WTC11 (cell line): ENCODE results near the gene FOXG1. TPM values are rescaled to one million over a fixed set of nuclear protein-coding genes. Genes with fewer than 3 reads are reported as not detected.

Experiments
- ATAC-seq: fragments of 200-7000 bp; cut with Tn5 transposase; 2 replicates; pipeline ENCODE4 v1.10.0; 2021; ENCODE audit warnings: mild to moderate bottlenecking, moderate library complexity
- CTCF ChIA-PET: fragments of 300-600 bp; sonication (Branson Sonifier 250); formaldehyde crosslinking; loops from one replicate; lab custom pipeline; 2021; ENCODE audit warnings: antibody characterized with exemption; lab: Charles Lee
- POLR2A ChIA-PET: fragments of 350-600 bp; sonication (Branson Sonifier 250); formaldehyde crosslinking; loops from one replicate; lab custom pipeline; 2021; ENCODE audit warnings: antibody characterized with exemption; lab: Charles Lee
- DNase-seq: peaks from one replicate; pipeline ENCODE4 v3.0.0; 2021; ENCODE audit warnings: low spot score
- H3K27ac Mint-ChIP-seq: 2 replicates; pipeline ENCODE4 v1.8.0; 2021; ENCODE audit warnings: mixed read lengths
- H3K27me3 Mint-ChIP-seq: 2 replicates; pipeline ENCODE4 v1.8.0; 2021; ENCODE audit warnings: low read depth, mild to moderate bottlenecking, moderate library complexity, mixed read lengths
- H3K36me3 Mint-ChIP-seq: 2 replicates; pipeline ENCODE4 v1.8.0; 2021; ENCODE audit warnings: mixed read lengths
- H3K4me1 Mint-ChIP-seq: 2 replicates; pipeline ENCODE4 v1.8.0; 2022; ENCODE audit warnings: mixed read lengths
- H3K4me3 Mint-ChIP-seq: 2 replicates; pipeline ENCODE4 v1.8.0; 2021; ENCODE audit warnings: mild to moderate bottlenecking, moderate library complexity, mixed read lengths
- H3K9me3 Mint-ChIP-seq: 2 replicates; pipeline ENCODE4 v1.8.0; 2021; ENCODE audit warnings: mixed read lengths
- ATF1 ChIP-seq: sonication (generic); formaldehyde crosslinking; IDR thresholded peaks from 2 replicates; pipeline ENCODE4 v1.8.1; 2023; ENCODE audit warnings: mild to moderate bottlenecking, moderate library complexity, missing genetic modification reagents
- CREM ChIP-seq: sonication (generic); formaldehyde crosslinking; IDR thresholded peaks from 2 replicates; pipeline ENCODE4 v1.8.1; 2022; ENCODE audit warnings: mild to moderate bottlenecking, missing genetic modification reagents, moderate library complexity
- ELF4 ChIP-seq: sonication (generic); formaldehyde crosslinking; IDR thresholded peaks from 2 replicates; pipeline ENCODE4 v1.8.1; 2022; ENCODE audit warnings: low read depth, mild to moderate bottlenecking, moderate library complexity, missing genetic modification reagents
- ETV6 ChIP-seq: sonication (generic); formaldehyde crosslinking; IDR thresholded peaks from 2 replicates; pipeline ENCODE4 v1.8.1; 2022; ENCODE audit warnings: mild to moderate bottlenecking, missing genetic modification reagents
- FOXP1 ChIP-seq: sonication (generic); formaldehyde crosslinking; IDR thresholded peaks from 2 replicates; pipeline ENCODE4 v1.8.0; 2022; ENCODE audit warnings: missing genetic modification reagents, mild to moderate bottlenecking, moderate library complexity, borderline replicate concordance
- GTF2I ChIP-seq: fragments of 250-450 bp; sonication (Bioruptor Pico); conservative IDR thresholded peaks from 2 replicates; pipeline ENCODE4 v1.4.0; 2021; ENCODE audit warnings: mild to moderate bottlenecking
- JUN ChIP-seq: sonication (generic); formaldehyde crosslinking; IDR thresholded peaks from 2 replicates; pipeline ENCODE4 v1.8.0; 2023; ENCODE audit warnings: mild to moderate bottlenecking, missing genetic modification reagents
- MXD4 ChIP-seq: fragments of 250-450 bp; sonication (Bioruptor Pico); IDR thresholded peaks from 2 replicates; pipeline ENCODE4 v1.8.0; 2021; ENCODE audit warnings: mild to moderate bottlenecking, moderate library complexity, borderline replicate concordance
- NFYB ChIP-seq: sonication (generic); formaldehyde crosslinking; conservative IDR thresholded peaks from 2 replicates; pipeline ENCODE4 v1.8.0; 2022; ENCODE audit warnings: low read depth, missing genetic modification reagents
- NR2C2 ChIP-seq: sonication (generic); formaldehyde crosslinking; IDR thresholded peaks from 2 replicates; pipeline ENCODE4 v1.8.0; 2022; ENCODE audit warnings: mild to moderate bottlenecking, missing genetic modification reagents
- NR3C1 ChIP-seq: sonication (generic); formaldehyde crosslinking; conservative IDR thresholded peaks from 2 replicates; pipeline ENCODE4 v1.8.1; 2023; ENCODE audit warnings: low read depth, mild to moderate bottlenecking, missing genetic modification reagents
- RORB ChIP-seq: fragments of 250-450 bp; sonication (Bioruptor Pico); IDR thresholded peaks from 2 replicates; pipeline ENCODE4 v1.9.0; 2021; ENCODE audit warnings: mild to moderate bottlenecking
- TCF7 ChIP-seq: sonication (generic); formaldehyde crosslinking; IDR thresholded peaks from 2 replicates; pipeline ENCODE4 v1.8.0; 2022; ENCODE audit warnings: mild to moderate bottlenecking, low read depth, missing genetic modification reagents, moderate library complexity
- TEAD4 ChIP-seq: sonication (generic); formaldehyde crosslinking; IDR thresholded peaks from 2 replicates; pipeline ENCODE4 v1.8.0; 2022; ENCODE audit warnings: mild to moderate bottlenecking, missing genetic modification reagents
- ZNF121 ChIP-seq: sonication (generic); formaldehyde crosslinking; IDR thresholded peaks from 2 replicates; pipeline ENCODE4 v1.8.0; 2023; ENCODE audit warnings: missing genetic modification reagents
- ZNF219 ChIP-seq: sonication (generic); formaldehyde crosslinking; IDR thresholded peaks from 2 replicates; pipeline ENCODE4 v1.8.0; 2023; ENCODE audit warnings: missing genetic modification reagents, mild to moderate bottlenecking, borderline replicate concordance
- total RNA-seq: library from RNA; stranded (reverse); gene quantifications from 3 replicates; pipeline ENCODE4 v1.2.3, GENCODE V29; 2021
- TF ChIP-seq, protein P1 (sequence below): sonication (generic); formaldehyde crosslinking; IDR thresholded peaks from 2 replicates; pipeline ENCODE4 v1.8.1; 2023; ENCODE audit warnings: mild to moderate bottlenecking, missing genetic modification reagents
- TF ChIP-seq, protein P2 (sequence below): fragments of 250-450 bp; sonication (Bioruptor Pico); IDR thresholded peaks from 2 replicates; pipeline ENCODE4 v1.9.0; 2021; ENCODE audit warnings: moderate library complexity, mild to moderate bottlenecking, inconsistent platforms, borderline replicate concordance
- TF ChIP-seq, protein P3 (sequence below): fragments of 250-450 bp; sonication (Bioruptor Pico); conservative IDR thresholded peaks from 2 replicates; pipeline ENCODE4 v1.9.0; 2021; ENCODE audit warnings: mild to moderate bottlenecking
- TF ChIP-seq, protein P4 (sequence below): sonication (generic); formaldehyde crosslinking; IDR thresholded peaks from 2 replicates; pipeline ENCODE4 v1.8.0; 2022; ENCODE audit warnings: mild to moderate bottlenecking, missing genetic modification reagents
- TF ChIP-seq, protein P5 (sequence below): fragments of 250-450 bp; sonication (Bioruptor Pico); IDR thresholded peaks from 2 replicates; pipeline ENCODE4 v1.9.0; 2021; ENCODE audit warnings: mild to moderate bottlenecking
- TF ChIP-seq, protein P6 (sequence below): sonication (generic); formaldehyde crosslinking; IDR thresholded peaks from 2 replicates; pipeline ENCODE4 v1.8.1; 2023; ENCODE audit warnings: mild to moderate bottlenecking, missing genetic modification reagents
- TF ChIP-seq, protein P7 (sequence below): sonication (generic); formaldehyde crosslinking; IDR thresholded peaks from 2 replicates; pipeline ENCODE4 v1.8.1; 2022; ENCODE audit warnings: low read depth, mild to moderate bottlenecking, moderate library complexity, missing genetic modification reagents, borderline replicate concordance

Gene FOXG1
- total RNA-seq, 1 experiment from 2014 or later = 0.09 TPM

DNA sequence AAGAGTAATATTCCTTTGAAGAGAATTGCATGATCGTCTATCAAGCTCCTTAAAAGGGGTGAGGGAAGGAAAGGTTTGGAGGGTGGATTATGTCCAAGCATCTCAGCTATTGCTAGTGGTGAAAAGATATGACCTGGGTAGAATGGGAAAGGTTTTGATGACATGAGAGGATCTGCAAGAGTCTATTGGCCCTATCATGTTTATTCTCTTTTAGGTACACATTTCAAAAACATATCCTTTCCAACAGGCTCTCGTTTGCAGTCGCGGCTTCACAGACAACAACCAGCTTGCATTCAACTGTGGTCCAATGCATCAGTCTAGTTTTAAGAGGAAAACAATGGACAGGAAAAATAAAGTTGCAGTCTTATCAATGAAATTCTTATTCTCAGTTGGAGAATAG, 17.1 kb downstream of the FOXG1 start (continued):
- TF ChIP-seq GTF2I (CRISPR knock-in tag) = no peak
- TF ChIP-seq, protein P1, sequence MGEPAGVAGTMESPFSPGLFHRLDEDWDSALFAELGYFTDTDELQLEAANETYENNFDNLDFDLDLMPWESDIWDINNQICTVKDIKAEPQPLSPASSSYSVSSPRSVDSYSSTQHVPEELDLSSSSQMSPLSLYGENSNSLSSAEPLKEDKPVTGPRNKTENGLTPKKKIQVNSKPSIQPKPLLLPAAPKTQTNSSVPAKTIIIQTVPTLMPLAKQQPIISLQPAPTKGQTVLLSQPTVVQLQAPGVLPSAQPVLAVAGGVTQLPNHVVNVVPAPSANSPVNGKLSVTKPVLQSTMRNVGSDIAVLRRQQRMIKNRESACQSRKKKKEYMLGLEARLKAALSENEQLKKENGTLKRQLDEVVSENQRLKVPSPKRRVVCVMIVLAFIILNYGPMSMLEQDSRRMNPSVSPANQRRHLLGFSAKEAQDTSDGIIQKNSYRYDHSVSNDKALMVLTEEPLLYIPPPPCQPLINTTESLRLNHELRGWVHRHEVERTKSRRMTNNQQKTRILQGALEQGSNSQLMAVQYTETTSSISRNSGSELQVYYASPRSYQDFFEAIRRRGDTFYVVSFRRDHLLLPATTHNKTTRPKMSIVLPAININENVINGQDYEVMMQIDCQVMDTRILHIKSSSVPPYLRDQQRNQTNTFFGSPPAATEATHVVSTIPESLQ (CRISPR knock-in tag) = no peak
- TF ChIP-seq, protein P2, sequence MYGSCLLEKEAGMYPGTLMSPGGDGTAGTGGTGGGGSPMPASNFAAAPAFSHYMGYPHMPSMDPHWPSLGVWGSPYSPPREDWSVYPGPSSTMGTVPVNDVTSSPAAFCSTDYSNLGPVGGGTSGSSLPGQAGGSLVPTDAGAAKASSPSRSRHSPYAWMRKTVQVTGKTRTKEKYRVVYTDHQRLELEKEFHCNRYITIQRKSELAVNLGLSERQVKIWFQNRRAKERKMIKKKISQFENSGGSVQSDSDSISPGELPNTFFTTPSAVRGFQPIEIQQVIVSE (CRISPR knock-in tag) = no peak
- no peak for TF ChIP-seq TCF7
- no peak for TF ChIP-seq ZNF219
- TF ChIP-seq, protein P3, sequence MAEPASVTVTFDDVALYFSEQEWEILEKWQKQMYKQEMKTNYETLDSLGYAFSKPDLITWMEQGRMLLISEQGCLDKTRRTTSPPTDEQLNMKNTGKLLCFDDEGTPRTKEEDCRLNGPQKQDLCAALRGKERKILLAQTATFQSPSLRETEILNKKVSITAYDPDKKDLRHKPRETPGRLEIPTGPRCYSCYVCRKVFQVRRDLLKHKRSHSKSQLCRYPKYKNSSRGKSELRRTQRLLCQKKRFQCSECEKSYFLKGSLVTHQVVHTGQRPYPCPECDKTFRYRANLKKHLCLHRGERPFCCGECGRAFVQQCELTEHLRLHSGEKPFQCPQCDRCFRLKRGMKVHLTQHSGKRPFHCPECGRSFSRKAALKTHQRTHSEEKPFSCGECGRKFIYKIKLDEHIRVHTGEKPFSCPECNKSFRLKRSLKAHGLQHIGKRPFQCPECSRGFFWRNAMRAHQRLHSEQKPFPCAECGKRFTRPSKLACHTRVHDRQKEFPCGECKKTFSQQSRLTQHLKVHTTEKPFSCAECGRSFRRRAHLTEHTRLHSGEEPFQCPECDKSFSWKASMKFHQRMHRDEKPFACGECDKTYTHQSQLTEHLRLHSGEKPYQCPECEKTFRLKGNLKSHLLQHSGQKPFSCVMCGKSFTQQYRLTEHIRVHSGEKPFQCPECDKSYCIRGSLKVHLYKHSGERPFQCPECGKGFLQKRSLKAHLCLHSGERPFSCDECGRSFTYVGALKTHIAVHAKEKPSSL (CRISPR knock-in tag) = no peak
- no peak for TF ChIP-seq RORB (CRISPR knock-in tag)
- no peak for TF ChIP-seq TEAD4
- TF ChIP-seq ETV6 (CRISPR knock-in tag) = no peak
- TF ChIP-seq, protein P4, sequence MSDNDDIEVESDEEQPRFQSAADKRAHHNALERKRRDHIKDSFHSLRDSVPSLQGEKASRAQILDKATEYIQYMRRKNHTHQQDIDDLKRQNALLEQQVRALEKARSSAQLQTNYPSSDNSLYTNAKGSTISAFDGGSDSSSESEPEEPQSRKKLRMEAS (CRISPR knock-in tag) = no peak

DNA sequence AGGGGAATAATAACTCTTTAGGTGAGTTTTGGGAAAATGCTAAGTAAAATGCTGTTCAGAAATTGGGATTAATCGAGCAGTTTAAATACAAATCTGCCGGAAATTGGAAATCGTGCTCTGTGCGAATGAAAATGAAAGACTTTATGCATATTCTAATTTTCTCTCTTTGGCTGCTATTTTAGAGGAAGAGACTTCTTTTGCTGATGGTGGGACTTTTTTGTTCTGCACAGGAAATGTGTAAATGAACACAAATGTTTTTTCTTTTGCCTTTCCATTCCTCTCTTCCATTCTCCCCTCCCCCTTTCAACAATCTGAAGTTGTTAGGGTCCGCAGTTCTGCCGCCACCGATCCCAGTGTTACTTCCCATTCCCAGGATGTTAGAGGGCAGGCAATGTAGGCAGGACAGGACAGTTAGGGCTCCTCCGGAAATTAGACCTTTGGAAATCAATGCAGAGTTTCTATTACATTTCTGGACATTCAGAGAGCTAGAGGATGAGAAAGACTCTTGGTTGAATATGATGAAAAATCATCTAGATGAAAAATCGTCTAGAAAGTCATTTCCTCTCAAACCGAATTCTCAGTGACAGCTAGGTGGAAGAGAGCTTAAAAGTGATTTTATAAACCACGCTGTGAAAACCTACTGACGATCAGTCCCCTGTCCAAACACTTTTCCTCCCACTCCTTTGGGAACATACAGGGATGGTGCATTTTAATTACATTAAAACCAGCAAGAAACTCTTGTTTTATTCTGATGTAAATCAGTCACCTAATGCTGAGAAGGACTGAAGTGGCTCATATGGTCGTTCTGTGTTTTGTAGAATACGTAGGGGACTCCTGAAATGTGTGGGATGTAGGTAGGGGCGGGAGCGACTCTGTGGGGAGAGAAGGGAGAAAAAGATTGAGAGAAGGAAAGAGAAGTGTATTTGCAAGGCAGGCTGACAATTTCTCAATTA, 17.8 kb downstream of the FOXG1 start:
- H3K9me3 Mint-ChIP-seq = peaks cover 8% of the 10 kb centered on the region; the same call in 1 of the 2 replicates
- TF ChIP-seq ELF4 (CRISPR knock-in tag) (no peak), ZNF121 (peak; percentile 63; the same call in 1 of the 2 replicates)
- H3K27ac Mint-ChIP-seq = no peak overlapping the region
- peaks cover 96% of the 10 kb centered on the region for H3K27me3 Mint-ChIP-seq
- H3K4me3 Mint-ChIP-seq = peak overlapping the region; percentile 75
- ChIA-PET POLR2A (no interaction called here), CTCF (interaction anchor here (1.2 kb wide), 1 partner anchor 10 kb away, joined by 4 read pairs; no protein-coding TSS in a partner anchor)
- H3K36me3 Mint-ChIP-seq = peaks cover 5% of the 10 kb centered on the region; the same call in 1 of the 2 replicates
- DNase-seq (no peak), ATAC-seq (no peak)
- peaks cover 41% of the 10 kb centered on the region for H3K4me1 Mint-ChIP-seq

DNA sequence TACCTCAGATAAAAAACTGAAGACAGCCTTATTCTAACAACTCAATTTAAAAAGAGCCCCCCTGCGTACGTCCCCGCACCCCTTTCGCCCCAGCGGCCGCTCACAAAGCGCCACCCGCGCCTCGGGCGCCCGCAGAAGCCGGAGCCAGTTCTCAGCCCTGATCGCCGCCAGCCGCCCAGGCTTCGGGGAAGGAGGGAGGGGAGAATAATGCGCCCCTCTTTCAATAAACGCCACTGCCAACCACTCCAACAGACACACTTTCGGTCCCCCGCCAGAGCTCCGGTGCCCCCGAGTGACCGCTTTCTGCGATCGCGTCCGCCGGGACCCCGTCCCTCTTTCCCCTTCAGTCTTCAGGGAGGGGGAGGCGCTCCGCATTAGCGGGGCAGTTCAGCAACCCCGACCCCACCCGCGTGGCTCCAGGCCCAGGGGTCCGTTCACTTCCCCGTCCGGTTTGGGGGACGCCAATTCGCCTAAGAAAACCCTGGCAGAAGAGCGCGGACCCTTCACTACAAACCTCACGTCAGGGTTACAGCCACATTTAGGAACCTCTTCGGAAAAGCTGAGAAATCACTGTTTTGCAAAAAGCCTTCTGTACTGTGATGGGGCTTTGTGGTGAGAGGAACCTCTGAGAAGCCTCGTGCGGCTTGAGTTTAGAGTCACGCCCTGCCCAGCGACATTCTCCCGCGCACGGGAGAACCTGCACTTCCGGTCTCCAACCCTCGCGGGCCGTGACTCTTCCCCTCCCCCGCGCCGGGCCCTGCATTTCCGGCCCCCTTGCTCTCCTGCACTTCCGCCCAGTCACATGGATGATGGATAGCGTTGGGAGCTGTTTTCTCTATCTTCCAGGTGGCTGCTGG, 18.7 kb downstream of the FOXG1 start:
- CTCF ChIA-PET = interaction anchor here (1.3 to 2.2 kb wide), 2 partner anchors 12 to 28 kb away, joined by 4 to 8 read pairs; no protein-coding TSS in a partner anchor
- Mint-ChIP-seq H3K36me3 (peaks cover 5% of the 10 kb centered on the region; the same call in 1 of the 2 replicates), H3K27me3 (peaks cover 90% of the 10 kb centered on the region), H3K9me3 (peaks cover 8% of the 10 kb centered on the region; the same call in 1 of the 2 replicates), H3K4me1 (peaks cover 37% of the 10 kb centered on the region), H3K4me3 (peak overlapping the region; percentile 75), H3K27ac (no peak overlapping the region)
- ATAC-seq (peak; percentile 65), DNase-seq (peak; percentile 68)
- POLR2A ChIA-PET = no interaction called here
- TF ChIP-seq ATF1 (CRISPR knock-in tag) = no peak
- no peak for TF ChIP-seq NR3C1 (CRISPR knock-in tag)
- TF ChIP-seq, protein P5, sequence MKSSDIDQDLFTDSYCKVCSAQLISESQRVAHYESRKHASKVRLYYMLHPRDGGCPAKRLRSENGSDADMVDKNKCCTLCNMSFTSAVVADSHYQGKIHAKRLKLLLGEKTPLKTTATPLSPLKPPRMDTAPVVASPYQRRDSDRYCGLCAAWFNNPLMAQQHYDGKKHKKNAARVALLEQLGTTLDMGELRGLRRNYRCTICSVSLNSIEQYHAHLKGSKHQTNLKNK = no peak
- TF ChIP-seq, protein P6, sequence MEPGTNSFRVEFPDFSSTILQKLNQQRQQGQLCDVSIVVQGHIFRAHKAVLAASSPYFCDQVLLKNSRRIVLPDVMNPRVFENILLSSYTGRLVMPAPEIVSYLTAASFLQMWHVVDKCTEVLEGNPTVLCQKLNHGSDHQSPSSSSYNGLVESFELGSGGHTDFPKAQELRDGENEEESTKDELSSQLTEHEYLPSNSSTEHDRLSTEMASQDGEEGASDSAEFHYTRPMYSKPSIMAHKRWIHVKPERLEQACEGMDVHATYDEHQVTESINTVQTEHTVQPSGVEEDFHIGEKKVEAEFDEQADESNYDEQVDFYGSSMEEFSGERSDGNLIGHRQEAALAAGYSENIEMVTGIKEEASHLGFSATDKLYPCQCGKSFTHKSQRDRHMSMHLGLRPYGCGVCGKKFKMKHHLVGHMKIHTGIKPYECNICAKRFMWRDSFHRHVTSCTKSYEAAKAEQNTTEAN (CRISPR knock-in tag) = peak; percentile 64; the same call in 1 of the 2 replicates
- TF ChIP-seq FOXP1 (CRISPR knock-in tag) = peak; percentile 88
- TF ChIP-seq NFYB (CRISPR knock-in tag) = no peak; the same call in 1 of the 2 replicates
- no peak for TF ChIP-seq MXD4 (CRISPR knock-in tag)
- TF ChIP-seq CREM (CRISPR knock-in tag) = 0 out of 2 replicates have a peak, but pooled peaks have one; percentile 46
- no peak; the same call in 1 of the 2 replicates for TF ChIP-seq NR2C2 (CRISPR knock-in tag)
- TF ChIP-seq, protein P7, sequence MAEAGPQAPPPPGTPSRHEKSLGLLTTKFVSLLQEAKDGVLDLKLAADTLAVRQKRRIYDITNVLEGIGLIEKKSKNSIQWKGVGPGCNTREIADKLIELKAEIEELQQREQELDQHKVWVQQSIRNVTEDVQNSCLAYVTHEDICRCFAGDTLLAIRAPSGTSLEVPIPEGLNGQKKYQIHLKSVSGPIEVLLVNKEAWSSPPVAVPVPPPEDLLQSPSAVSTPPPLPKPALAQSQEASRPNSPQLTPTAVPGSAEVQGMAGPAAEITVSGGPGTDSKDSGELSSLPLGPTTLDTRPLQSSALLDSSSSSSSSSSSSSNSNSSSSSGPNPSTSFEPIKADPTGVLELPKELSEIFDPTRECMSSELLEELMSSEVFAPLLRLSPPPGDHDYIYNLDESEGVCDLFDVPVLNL (CRISPR knock-in tag) = no peak
- TF ChIP-seq JUN (CRISPR knock-in tag) = peak; percentile 81
